HUES64 (cell line): ENCODE data around the gene CD1E.
"Not testable (repeated sequence)": the region's sequence is repeated elsewhere in the genome, so short reads cannot be mapped to it uniquely, and the experiment has no call there.

Experiments
- H3K27ac ChIP-seq: 2 replicates; pipeline ENCODE4 v1.7.0; 2013; ENCODE audit warnings: low read depth, low read length, inconsistent platforms
- H3K27me3 ChIP-seq: 2 replicates; pipeline ENCODE4 v1.6.1; 2013; ENCODE audit warnings: mild to moderate bottlenecking, low read length; ENCODE audit not compliant: insufficient read depth
- H3K36me3 ChIP-seq: 2 replicates; pipeline ENCODE4 v1.6.1; 2013; ENCODE audit warnings: mild to moderate bottlenecking, low read length; ENCODE audit not compliant: insufficient read depth
- H3K4me1 ChIP-seq: 2 replicates; pipeline ENCODE4 v1.6.1; 2013; ENCODE audit warnings: mild to moderate bottlenecking, low read length, moderate library complexity; ENCODE audit not compliant: insufficient read depth
- H3K4me3 ChIP-seq: 2 replicates; pipeline ENCODE4 v1.5.1; 2013; ENCODE audit warnings: mild to moderate bottlenecking, low read length, moderate library complexity
- H3K9ac ChIP-seq: 2 replicates; pipeline ENCODE4 v1.6.1; 2013; ENCODE audit warnings: mild to moderate bottlenecking, low read depth, low read length
- H3K9me3 ChIP-seq: 2 replicates; pipeline ENCODE4 v1.6.1; 2013; ENCODE audit warnings: low read depth, low read length; ENCODE audit not compliant: insufficient read depth
- WGBS: fragments of 150-250, 120-280 bp; methylation state at CpG from one replicate; pipeline ENCODE4 v1.1.7; 2013; ENCODE audit warnings: missing lambda C conversion rate; 5-methylcytosine and 5-hydroxymethylcytosine counted together

CD1E gene

GRCh38 chr1:158331481-158332150 lies 22.1 kb upstream of the CD1E start, which contains the start of gene CD1B:
Gene CD1B (minus strand): TSS chr1:158331531. CDS start chr1:158331423, 108 bp downstream.
- Histone ChIP-seq H3K4me3 (no peak within 1 kb of the TSS), H3K9me3 (no peaks in the 10 kb centered on the region), H3K4me1 (no peaks in the 10 kb centered on the region), H3K27me3 (no peaks in the 10 kb centered on the region), H3K36me3 (no peaks in the 10 kb centered on the region), H3K9ac (no peak within 1 kb of the TSS), H3K27ac (no peak within 1 kb of the TSS)
- WGBS: 92% methylated on average over 1 of the region's 2 CpGs

GRCh38 chr1:158333405-158334155 lies 20.1 kb upstream of the CD1E start:
- Histone ChIP-seq H3K9ac (no peak overlapping the region), H3K4me3 (no peak overlapping the region), H3K27ac (no peak overlapping the region), H3K36me3 (no peaks in the 10 kb centered on the region), H3K4me1 (no peaks in the 10 kb centered on the region), H3K27me3 (no peaks in the 10 kb centered on the region), H3K9me3 (no peaks in the 10 kb centered on the region)
- WGBS: 76% methylated on average over 7 of the region's 8 CpGs

- Histone ChIP-seq H3K9me3 (no peaks in the 10 kb centered on the region), H3K27me3 (no peaks in the 10 kb centered on the region), H3K9ac (no peak overlapping the region), H3K4me3 (no peak overlapping the region), H3K27ac (no peak overlapping the region), H3K36me3 (no peaks in the 10 kb centered on the region), H3K4me1 (no peaks in the 10 kb centered on the region)
- 80% methylated on average over 2 of the region's 2 CpGs for WGBS
Observed at GRCh38 chr1:158334526-158335212, 19.0 kb upstream of the CD1E start.

DNA sequence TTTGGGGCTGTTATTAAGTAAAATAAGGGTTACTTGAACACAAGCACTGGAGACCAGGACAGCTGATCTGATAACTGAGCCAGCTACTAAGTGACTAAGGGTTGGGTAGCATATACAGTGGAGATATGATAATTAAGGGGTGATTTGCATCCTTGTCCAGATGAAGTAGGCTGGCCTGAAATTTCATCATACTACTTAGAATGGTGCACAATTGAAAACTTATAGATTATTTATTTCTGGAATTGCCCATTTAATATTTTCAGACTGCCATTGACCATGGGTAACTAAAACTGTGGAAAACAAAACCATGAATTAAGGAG lies 18.5 kb upstream of the CD1E start:
- H3K36me3 ChIP-seq: no peaks in the 10 kb centered on the region
- no peaks in the 10 kb centered on the region for H3K27me3 ChIP-seq
- H3K9ac ChIP-seq: no peak overlapping the region
- no peak overlapping the region for H3K4me3 ChIP-seq
- no peaks in the 10 kb centered on the region for H3K9me3 ChIP-seq
- no peaks in the 10 kb centered on the region for H3K4me1 ChIP-seq
- H3K27ac ChIP-seq: no peak overlapping the region

- 73% methylated on average over 7 of the region's 7 CpGs for WGBS
- H3K4me3 ChIP-seq, H3K9me3 ChIP-seq, H3K27ac ChIP-seq, H3K27me3 ChIP-seq, H3K9ac ChIP-seq, H3K36me3 ChIP-seq, H3K4me1 ChIP-seq: not testable (repeated sequence)
Observed at GRCh38 chr1:158336413-158336812, 17.3 kb upstream of the CD1E start.

DNA sequence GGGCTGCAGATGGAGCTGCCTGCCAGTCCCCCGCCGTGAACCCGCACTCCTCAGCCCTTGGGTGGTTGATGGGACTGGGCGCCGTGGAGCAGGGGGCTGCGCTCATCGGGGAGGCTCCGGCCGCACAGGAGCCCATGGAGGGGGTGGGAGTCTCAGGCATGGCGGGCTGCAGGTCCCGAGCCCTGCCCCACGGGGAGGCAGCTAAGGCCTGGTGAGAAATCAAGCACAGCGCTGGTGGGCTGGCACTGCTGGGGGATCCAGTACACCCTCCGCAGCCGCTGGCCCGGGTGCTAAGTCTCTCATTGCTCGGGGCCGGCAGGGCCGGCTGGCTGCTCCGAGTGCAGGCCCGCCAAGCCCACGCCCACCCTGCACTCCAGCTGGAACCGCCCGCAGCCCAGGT lies 4.7 kb upstream of the CD1E start:
- H3K4me3 ChIP-seq, H3K9ac ChIP-seq, H3K27ac ChIP-seq, H3K4me1 ChIP-seq, H3K9me3 ChIP-seq, H3K36me3 ChIP-seq, H3K27me3 ChIP-seq: not testable (repeated sequence)
- WGBS: 94% methylated on average over 24 of the region's 24 CpGs

- WGBS: 95% methylated on average over 2 of the region's 2 CpGs
- Histone ChIP-seq H3K4me3 (no peak overlapping the region), H3K4me1 (no peaks in the 10 kb centered on the region), H3K9me3 (no peaks in the 10 kb centered on the region), H3K9ac (no peak overlapping the region), H3K36me3 (no peaks in the 10 kb centered on the region), H3K27me3 (no peaks in the 10 kb centered on the region), H3K27ac (no peak overlapping the region)
Observed at GRCh38 chr1:158354255-158354654, 561 bp downstream of the CD1E start.

DNA sequence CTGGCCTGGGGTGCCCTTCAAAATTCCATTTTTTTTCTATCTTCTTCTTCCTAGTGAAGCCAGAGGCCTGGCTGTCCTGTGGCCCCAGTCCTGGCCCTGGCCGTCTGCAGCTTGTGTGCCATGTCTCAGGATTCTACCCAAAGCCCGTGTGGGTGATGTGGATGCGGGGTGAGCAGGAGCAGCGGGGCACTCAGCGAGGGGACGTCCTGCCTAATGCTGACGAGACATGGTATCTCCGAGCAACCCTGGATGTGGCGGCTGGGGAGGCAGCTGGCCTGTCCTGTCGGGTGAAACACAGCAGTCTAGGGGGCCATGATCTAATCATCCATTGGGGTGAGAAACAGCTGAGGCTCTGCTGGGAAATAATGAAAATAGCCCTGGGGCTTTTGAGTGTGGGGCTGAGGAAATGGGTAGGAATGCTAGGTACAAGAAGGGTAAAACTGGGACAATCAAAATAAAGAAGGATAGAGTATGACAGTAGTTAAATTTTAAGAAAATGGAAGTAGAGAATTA lies 2.1 kb downstream of the CD1E start:
- Histone ChIP-seq H3K4me1 (no peaks in the 10 kb centered on the region), H3K27me3 (no peaks in the 10 kb centered on the region), H3K27ac (no peak overlapping the region), H3K36me3 (no peaks in the 10 kb centered on the region), H3K9ac (no peak overlapping the region), H3K9me3 (no peaks in the 10 kb centered on the region), H3K4me3 (no peak overlapping the region)
- 91% methylated on average over 10 of the region's 10 CpGs for WGBS

- no peaks in the 10 kb centered on the region for H3K36me3 ChIP-seq
- no peaks in the 10 kb centered on the region for H3K4me1 ChIP-seq
- H3K4me3 ChIP-seq: no peak overlapping the region
- H3K9ac ChIP-seq: no peak overlapping the region
- H3K27ac ChIP-seq: no peak overlapping the region
- 97% methylated on average over 3 of the region's 3 CpGs for WGBS
- H3K27me3 ChIP-seq: no peaks in the 10 kb centered on the region
- H3K9me3 ChIP-seq: no peaks in the 10 kb centered on the region
Observed at GRCh38 chr1:158356616-158357015, 2.9 kb downstream of the CD1E start.

- WGBS: no CpG with 5 or more reads among the region's 1 CpG
- H3K9ac ChIP-seq: no peak overlapping the region
Observed at GRCh38 chr1:158357441-158357840, 3.7 kb downstream of the CD1E start.

DNA sequence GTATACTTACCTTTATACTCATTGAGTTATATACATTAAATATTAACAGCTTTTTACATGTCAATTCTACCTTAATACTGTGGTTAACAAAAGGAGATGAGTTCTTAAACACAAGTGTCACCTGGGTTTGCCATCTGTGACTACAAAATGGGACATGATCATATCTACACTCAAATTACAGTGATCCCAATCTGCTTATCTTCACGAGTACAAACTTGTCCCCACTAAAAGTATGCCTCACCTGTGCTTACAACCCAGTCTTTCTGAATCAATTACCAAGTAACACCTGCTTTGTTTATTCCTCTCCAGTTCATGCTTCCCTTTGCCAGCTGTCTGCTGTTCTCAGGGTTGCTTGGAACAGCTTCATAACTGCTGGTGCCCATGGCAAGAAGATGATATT lies 8.8 kb downstream of the CD1E start:
- Histone ChIP-seq H3K4me1 (no peaks in the 10 kb centered on the region), H3K9me3 (no peaks in the 10 kb centered on the region)
- WGBS: 84% methylated on average over 1 of the region's 1 CpG

More at GRCh38 chr1:158357441-158357840, 3.7 kb downstream of the CD1E start:
- no peaks in the 10 kb centered on the region for H3K36me3 ChIP-seq
- H3K9me3 ChIP-seq: no peaks in the 10 kb centered on the region
- H3K4me1 ChIP-seq: no peaks in the 10 kb centered on the region
- no peak overlapping the region for H3K27ac ChIP-seq
- no peak overlapping the region for H3K4me3 ChIP-seq
- no peaks in the 10 kb centered on the region for H3K27me3 ChIP-seq

More for the DNA sequence above, 8.8 kb downstream of the CD1E start:
- Histone ChIP-seq H3K9ac (no peak overlapping the region), H3K36me3 (no peaks in the 10 kb centered on the region), H3K27ac (no peak overlapping the region), H3K4me3 (no peak overlapping the region), H3K27me3 (no peaks in the 10 kb centered on the region)
